ENCODE data around the gene ACRV1. TPM values are rescaled to one million over a fixed set of nuclear protein-coding genes. Genes with fewer than 3 reads are reported as not detected.

ACRV1 gene
- total RNA-seq, 1 donor: not detected

- Histone ChIP-seq H3K27ac (ENCODE audit: low read depth, low read length) (no peak overlapping the region), H3K36me3 (ENCODE audit: insufficient read depth, low read length) (no peaks in the 10 kb centered on the region), H3K4me1 (ENCODE audit: insufficient read depth, low read length) (no peaks in the 10 kb centered on the region), H3K9me3 (ENCODE audit: low read depth, low read length) (no peaks in the 10 kb centered on the region), H4K20me1 (ENCODE audit: insufficient read depth, low read length) (no peaks in the 10 kb centered on the region), H3K79me2 (ENCODE audit: insufficient read depth, low read length) (no peaks in the 10 kb centered on the region), H2AFZ (ENCODE audit: low read length) (no peak overlapping the region), H3K4me2 (ENCODE audit: insufficient read depth, low read length) (no peak overlapping the region), H3K4me3 (ENCODE audit: insufficient read depth, low read length) (no peak overlapping the region), H3K27me3 (ENCODE audit: insufficient read depth, low read length) (no peaks in the 10 kb centered on the region)
- TF ChIP-seq CTCF (IDR thresholded peaks at IDR 0.05; ENCODE audit: extremely low read depth, low read depth, low read length): no peak
- DNase-seq (ENCODE audit: insufficient read length, low spot score, missing footprints): no peak
Measured at GRCh38 chr11:125663910-125664309, 16.7 kb downstream of the ACRV1 start.

- no peaks in the 10 kb centered on the region for H3K4me1 ChIP-seq (ENCODE audit: insufficient read depth, low read length)
- H2AFZ ChIP-seq (ENCODE audit: low read length): no peak overlapping the region
- H3K4me2 ChIP-seq (ENCODE audit: insufficient read depth, low read length): no peak overlapping the region
- no peak for TF ChIP-seq CTCF (IDR thresholded peaks at IDR 0.05; ENCODE audit: extremely low read depth, low read depth, low read length)
- H3K9me3 ChIP-seq (ENCODE audit: low read depth, low read length): no peaks in the 10 kb centered on the region
- H3K27me3 ChIP-seq (ENCODE audit: insufficient read depth, low read length): no peaks in the 10 kb centered on the region
- H4K20me1 ChIP-seq (ENCODE audit: insufficient read depth, low read length): no peaks in the 10 kb centered on the region
- no peaks in the 10 kb centered on the region for H3K79me2 ChIP-seq (ENCODE audit: insufficient read depth, low read length)
- H3K27ac ChIP-seq (ENCODE audit: low read depth, low read length): no peak overlapping the region
- H3K4me3 ChIP-seq (ENCODE audit: insufficient read depth, low read length): no peak overlapping the region
- no peak for DNase-seq (ENCODE audit: insufficient read length, low spot score, missing footprints)
- H3K36me3 ChIP-seq (ENCODE audit: insufficient read depth, low read length): no peaks in the 10 kb centered on the region
Measured at GRCh38 chr11:125662689-125663088, 18.0 kb downstream of the ACRV1 start.

- Histone ChIP-seq H3K9me3 (ENCODE audit: low read depth, low read length) (no peaks in the 10 kb centered on the region), H3K27me3 (ENCODE audit: insufficient read depth, low read length) (no peaks in the 10 kb centered on the region), H3K36me3 (ENCODE audit: insufficient read depth, low read length) (peaks cover 13% of the 10 kb centered on the region), H3K27ac (ENCODE audit: low read depth, low read length) (no peak overlapping the region), H2AFZ (ENCODE audit: low read length) (no peak overlapping the region), H3K4me1 (ENCODE audit: insufficient read depth, low read length) (no peaks in the 10 kb centered on the region), H4K20me1 (ENCODE audit: insufficient read depth, low read length) (no peaks in the 10 kb centered on the region), H3K79me2 (ENCODE audit: insufficient read depth, low read length) (no peaks in the 10 kb centered on the region), H3K4me2 (ENCODE audit: insufficient read depth, low read length) (no peak overlapping the region), H3K4me3 (ENCODE audit: insufficient read depth, low read length) (no peak overlapping the region)
- TF ChIP-seq CTCF (IDR thresholded peaks at IDR 0.05; ENCODE audit: extremely low read depth, low read depth, low read length): no peak
- no peak for DNase-seq (ENCODE audit: insufficient read length, low spot score, missing footprints)
Measured at GRCh38 chr11:125649465-125650166, 31.0 kb downstream of the ACRV1 start.

- DNase-seq (ENCODE audit: insufficient read length, low spot score, missing footprints): no peak
- Histone ChIP-seq H3K27me3 (ENCODE audit: insufficient read depth, low read length) (no peaks in the 10 kb centered on the region), H4K20me1 (ENCODE audit: insufficient read depth, low read length) (no peaks in the 10 kb centered on the region), H3K36me3 (ENCODE audit: insufficient read depth, low read length) (peaks cover 20% of the 10 kb centered on the region), H3K4me3 (ENCODE audit: insufficient read depth, low read length) (no peak overlapping the region), H3K27ac (ENCODE audit: low read depth, low read length) (no peak overlapping the region), H3K4me1 (ENCODE audit: insufficient read depth, low read length) (no peaks in the 10 kb centered on the region), H3K4me2 (ENCODE audit: insufficient read depth, low read length) (no peak overlapping the region), H3K79me2 (ENCODE audit: insufficient read depth, low read length) (no peaks in the 10 kb centered on the region), H2AFZ (ENCODE audit: low read length) (no peak overlapping the region), H3K9me3 (ENCODE audit: low read depth, low read length) (no peaks in the 10 kb centered on the region)
- TF ChIP-seq CTCF (IDR thresholded peaks at IDR 0.05; ENCODE audit: extremely low read depth, low read depth, low read length): no peak
Measured at GRCh38 chr11:125645871-125646270, 34.8 kb downstream of the ACRV1 start.

Measured in osteoblast (primary cell).